ENCODE measurements around the gene TPBG. TPM values are rescaled to one million over a fixed set of nuclear protein-coding genes. Genes with fewer than 3 reads are reported as not detected.

Gene TPBG
- total and polyA plus RNA-seq, 2 of the 4 experiments (the other 2 are of a cell fraction): 19.7 to 71.7 TPM

GRCh38 chr6:82381278-82381677 is 17.7 kb downstream of the TPBG start:
- Histone ChIP-seq H3K4ac (ENCODE audit: low read depth, low read length) (0 out of 2 replicates have a peak overlapping the region, but pooled peaks have one; percentile 16), H4K20me1 (ENCODE audit: insufficient read depth, low read length) (no peaks in the 10 kb centered on the region), H2AK9ac (replicated peaks; ENCODE audit: low read depth, low read length, poor library complexity) (no peak overlapping the region), H3K14ac (replicated peaks; ENCODE audit: low read depth, low read length) (0 out of 2 replicates have a peak overlapping the region, but pooled peaks have one; percentile 17), H4K8ac (ENCODE audit: low read depth in 2 of 2, low read length in 2 of 2) (no peak overlapping the region), H3K4me3 (ENCODE audit: insufficient read depth, low read depth, low read length) (no peak overlapping the region), H4K5ac (ENCODE audit: low read depth, low read length) (no peak overlapping the region), H2BK20ac (ENCODE audit: low read depth, low read length) (0 out of 2 replicates have a peak overlapping the region, but pooled peaks have one; percentile 34), H4K91ac (ENCODE audit: insufficient read depth, low read depth, low read length) (no peak overlapping the region), H3K36me3 (ENCODE audit: control insufficient read depth, insufficient read depth, low read length) (no peaks in the 10 kb centered on the region), H3K9me1 (ENCODE audit: insufficient read depth, low read length) (no peaks in the 10 kb centered on the region), H3K23ac (ENCODE audit: low read depth, low read length) (0 out of 2 replicates have a peak overlapping the region, but pooled peaks have one; percentile 59), H2BK15ac (ENCODE audit: low read depth, low read length) (no peak overlapping the region), H3K56ac (ENCODE audit: extremely low read depth, insufficient read depth, low read length) (no peak overlapping the region), H3K27ac (ENCODE audit: insufficient read depth, low read length) (no peak overlapping the region), H3K9ac (ENCODE audit: low read depth, low read length) (no peak overlapping the region), H3K9me3 (ENCODE audit: control insufficient read depth, insufficient read depth, low read length) (no peaks in the 10 kb centered on the region), H3K4me2 (ENCODE audit: low read depth, low read length) (no peak overlapping the region), H3K27me3 (ENCODE audit: control insufficient read depth, insufficient read depth, low read length) (no peaks in the 10 kb centered on the region), H3K79me1 (ENCODE audit: low read depth in 1 of 2, low read length in 2 of 2) (peaks cover 3 to 12% of the 10 kb centered on the region in 2 experiments; a peak in 2 of 4 replicates), H2AK5ac (ENCODE audit: low read depth, low read length) (no peak overlapping the region), H2BK120ac (ENCODE audit: low read depth, low read length) (no peak overlapping the region), H3K18ac (ENCODE audit: low read depth, low read length) (no peak overlapping the region), H3K4me1 (ENCODE audit: control insufficient read depth, insufficient read depth, low read length) (peaks cover 4% of the 10 kb centered on the region; the same call in 1 of the 2 replicates), H2AFZ (replicated peaks; ENCODE audit: low read length, poor library complexity) (no peak overlapping the region), H2BK5ac (ENCODE audit: low read depth, low read length, poor library complexity, severe bottlenecking) (no peak overlapping the region)
- intact Hi-C loops (cut with micrococcal nuclease): no loop called here
- ATAC-seq (ENCODE audit: low read depth): no peak
- in situ Hi-C loops (cut with MboI; ENCODE audit: low sequenced_read_pairs): no loop called here
- CTCF ChIA-PET: interaction anchor here (0.9 kb wide), 1 partner anchor 105 kb away, joined by 4 read pairs; no protein-coding TSS in a partner anchor
- dilution Hi-C loops (cut with HindIII; ENCODE audit: low sequenced_read_pairs, unreplicated experiment): no loop called here
- no TSS peak for BruUV-seq (replicated peaks)
- TF ChIP-seq MAFK (IDR thresholded peaks at IDR 0.05; ENCODE audit: low read depth, low read length): no peak
- no CpG with 5 or more reads among the region's 1 CpG for WGBS, 2 experiments (ENCODE audit: extremely low coverage in 2 of 2, insufficient read length in 1 of 2)
- POLR2A ChIA-PET (ENCODE audit: unreplicated experiment): no interaction called here
- no peak for DNase-seq
